Esophagus muscularis mucosa (tissue), 4 donors: ENCODE measurements around the gene ARHGAP8.

Experiments
- CTCF ChIP-seq, 3 experiments: fragments of 200-600 bp in 2 of 3; fragments of 450-650 bp in 1 of 3; sonication (generic) in 2 of 3; IDR thresholded peaks; one replicate each; pipeline ENCODE4 v1.5.1; 2017 to 2019; ENCODE audit warnings: antibody characterized with exemption in 3 of 3, mild to moderate bottlenecking in 2 of 3, moderate library complexity in 1 of 3
- EP300 ChIP-seq: sonication (generic); formaldehyde crosslinking; IDR thresholded peaks from one replicate; pipeline ENCODE4 v1.6.1; 2017; ENCODE audit warnings: antibody characterized with exemption
- POLR2A ChIP-seq: fragments of 450-650 bp; IDR thresholded peaks from one replicate; pipeline ENCODE4 v1.6.1; 2017; ENCODE audit warnings: antibody characterized with exemption, moderate library complexity, mild to moderate bottlenecking, low read depth
- POLR2AphosphoS5 ChIP-seq, 2 donors: sonication (generic); formaldehyde crosslinking; IDR thresholded peaks; one replicate each; pipeline ENCODE4 v1.6.1; 2017; ENCODE audit warnings: antibody characterized with exemption in 2 of 2

- TF ChIP-seq CTCF (IDR thresholded peaks at IDR 0.05) (no peak), POLR2AphosphoS5 (IDR thresholded peaks at IDR 0.05) (no peak), EP300 (no peak), POLR2A (no peak)
Measured at GRCh38 chr22:44847380-44847779, 95.0 kb downstream of the ARHGAP8 start.
